ENCODE results near the gene ANK3.

ANK3 gene

GRCh38 chr10:60029475-60029874 is 360.2 kb downstream of the ANK3 start:
- DNase-seq (ENCODE audit: low read depth) = no peak

- DNase-seq (ENCODE audit: low read depth) = no peak
Observed at GRCh38 chr10:60028081-60028480, 361.6 kb downstream of the ANK3 start.

GRCh38 chr10:60025279-60025678 is 364.4 kb downstream of the ANK3 start:
- DNase-seq (ENCODE audit: low read depth) = no peak

- DNase-seq (ENCODE audit: low read depth) = no peak
Observed at GRCh38 chr10:60024506-60024905, 365.2 kb downstream of the ANK3 start.

GRCh38 chr10:60023155-60023877 is 366.4 kb downstream of the ANK3 start:
- DNase-seq (ENCODE audit: low read depth) = no peak

GRCh38 chr10:60021361-60021760 is 368.3 kb downstream of the ANK3 start:
- DNase-seq (ENCODE audit: low read depth) = no peak

GRCh38 chr10:60016794-60017193 is 372.9 kb downstream of the ANK3 start:
- no peak for DNase-seq (ENCODE audit: low read depth)

GRCh38 chr10:60009710-60010383 is 379.8 kb downstream of the ANK3 start:
- DNase-seq (ENCODE audit: low read depth) = no peak

- no peak for DNase-seq (ENCODE audit: low read depth)
Observed at GRCh38 chr10:60009276-60009675, 380.4 kb downstream of the ANK3 start.

GRCh38 chr10:60008816-60009215 is 380.9 kb downstream of the ANK3 start:
- no peak for DNase-seq (ENCODE audit: low read depth)

- DNase-seq (ENCODE audit: low read depth) = no peak
Observed at GRCh38 chr10:60006062-60006461, 383.6 kb downstream of the ANK3 start.

GRCh38 chr10:60003651-60004523 is 385.8 kb downstream of the ANK3 start:
- DNase-seq (ENCODE audit: low read depth) = no peak

GRCh38 chr10:60000747-60001146 is 388.9 kb downstream of the ANK3 start:
- no peak for DNase-seq (ENCODE audit: low read depth)

- DNase-seq (ENCODE audit: low read depth) = no peak
Observed at GRCh38 chr10:59997827-59998525, 391.7 kb downstream of the ANK3 start.

GRCh38 chr10:59995862-59996261 is 393.8 kb downstream of the ANK3 start:
- DNase-seq (ENCODE audit: low read depth) = no peak

- DNase-seq (ENCODE audit: low read depth) = no peak
Observed at GRCh38 chr10:59993931-59994330, 395.7 kb downstream of the ANK3 start.

- peak; percentile 7 for DNase-seq (ENCODE audit: low read depth)
Observed at GRCh38 chr10:59991661-59992060, 398.0 kb downstream of the ANK3 start.

- no peak for DNase-seq (ENCODE audit: low read depth)
Observed at GRCh38 chr10:59991117-59991516, 398.6 kb downstream of the ANK3 start.

- no peak for DNase-seq (ENCODE audit: low read depth)
Observed at GRCh38 chr10:59985639-59986038, 404.0 kb downstream of the ANK3 start.

GRCh38 chr10:59984415-59984814 is 405.3 kb downstream of the ANK3 start:
- no peak for DNase-seq (ENCODE audit: low read depth)

- DNase-seq (ENCODE audit: low read depth) = no peak
Observed at GRCh38 chr10:59980356-59980755, 409.3 kb downstream of the ANK3 start.

GRCh38 chr10:59977486-59977885 is 412.2 kb downstream of the ANK3 start:
- no peak for DNase-seq (ENCODE audit: low read depth)
